Activated T-helper 1 cell treated with Interleukin-2 at 50 U/mL for 16 hours (primary cell): ENCODE data around the gene IGFBP5.
A peak's percentile ranks its signal among the peaks of the same experiment; 100 is the strongest.

Experiments used
- DNase-seq: peaks from one replicate; pipeline ENCODE4 v3.0.0-alpha.2; 2020; ENCODE audit warnings: low read depth

Gene IGFBP5

DNA sequence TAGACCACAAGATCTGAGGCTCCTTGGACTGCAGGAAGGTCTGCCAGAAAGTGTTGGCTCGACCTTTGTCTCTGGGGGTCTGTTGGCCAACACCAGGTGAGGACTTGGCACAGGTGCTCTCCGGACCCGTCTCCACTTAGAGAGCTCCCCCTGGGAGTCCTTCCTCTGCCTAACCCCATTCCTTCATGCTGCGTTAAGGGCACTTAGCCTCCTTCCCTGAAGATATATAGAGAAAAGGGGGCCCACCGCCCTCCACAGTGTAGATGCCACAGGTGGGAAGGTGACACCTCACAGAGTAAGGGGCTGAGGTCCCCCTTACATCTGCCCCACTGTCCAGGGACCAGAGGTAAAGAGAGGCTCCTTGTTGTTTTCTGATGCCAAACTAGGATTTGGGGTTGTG, 8.2 kb downstream of the IGFBP5 start:
- DNase-seq, result no peak

DNA sequence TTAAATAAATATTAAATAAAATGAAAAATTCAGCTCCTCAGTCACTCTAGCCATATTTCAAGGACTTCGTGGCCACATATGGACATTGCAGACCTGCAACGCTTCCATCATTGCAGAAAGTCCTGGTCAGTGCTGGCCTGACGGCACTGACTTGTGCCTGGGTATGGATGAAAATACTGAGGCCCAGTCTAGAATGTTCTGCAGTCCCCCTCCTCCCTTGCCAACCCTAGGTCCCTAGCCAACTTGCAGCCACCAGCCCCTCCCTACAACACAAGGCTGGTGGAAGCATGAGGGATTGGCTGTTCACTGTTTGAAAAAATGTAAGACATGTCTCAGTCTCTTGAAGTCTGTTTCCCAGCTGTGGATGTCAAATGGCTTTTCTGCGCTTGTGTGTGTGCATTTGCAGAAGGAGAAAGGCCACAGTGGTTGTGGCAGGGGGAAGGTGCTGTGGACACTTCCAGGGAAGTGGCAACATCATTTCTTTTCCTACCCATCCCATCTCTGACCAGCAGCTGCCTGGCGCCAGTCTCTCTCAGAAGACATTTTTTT, 9.9 kb downstream of the IGFBP5 start:
- DNase-seq, result no peak

DNA sequence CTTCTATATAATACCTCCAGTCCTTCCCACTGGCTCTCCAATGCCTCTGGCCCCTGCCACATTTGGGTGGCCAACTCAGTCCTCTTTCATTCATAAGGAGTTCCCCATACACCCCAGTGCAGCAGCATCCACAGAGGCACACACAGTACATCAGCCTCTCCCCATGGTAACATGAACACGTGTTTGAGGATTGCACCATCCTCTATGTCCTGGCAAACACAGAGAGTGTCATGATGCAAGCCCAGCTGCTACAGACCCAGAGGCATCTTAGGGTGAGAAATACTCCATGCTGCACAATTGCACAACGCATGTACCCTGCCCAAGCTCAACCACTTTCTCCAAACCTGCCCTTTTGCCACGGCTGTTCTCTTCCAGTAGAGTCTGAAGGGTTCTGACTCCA, 11.5 kb downstream of the IGFBP5 start:
- no peak for DNase-seq

DNA sequence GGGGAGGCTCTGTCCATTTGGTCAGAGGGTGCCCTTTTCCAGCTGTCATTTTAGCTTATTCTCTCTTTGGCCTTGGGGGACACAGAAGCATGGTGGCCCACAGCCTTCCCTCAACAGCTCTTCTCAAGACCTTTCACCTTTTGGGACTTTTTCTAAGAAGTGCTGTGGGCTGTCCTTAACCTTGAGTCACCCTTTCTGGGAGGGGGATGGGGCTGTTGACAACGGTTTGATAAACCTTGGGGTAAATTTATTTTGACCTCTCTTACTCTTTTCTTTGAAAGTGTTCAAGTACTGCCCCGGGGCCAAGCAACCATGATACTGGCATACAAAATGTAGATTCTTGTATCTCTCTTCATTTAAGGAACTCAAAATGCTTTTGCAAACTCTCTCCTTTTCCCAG, 13.7 kb downstream of the IGFBP5 start:
- no peak for DNase-seq

DNA sequence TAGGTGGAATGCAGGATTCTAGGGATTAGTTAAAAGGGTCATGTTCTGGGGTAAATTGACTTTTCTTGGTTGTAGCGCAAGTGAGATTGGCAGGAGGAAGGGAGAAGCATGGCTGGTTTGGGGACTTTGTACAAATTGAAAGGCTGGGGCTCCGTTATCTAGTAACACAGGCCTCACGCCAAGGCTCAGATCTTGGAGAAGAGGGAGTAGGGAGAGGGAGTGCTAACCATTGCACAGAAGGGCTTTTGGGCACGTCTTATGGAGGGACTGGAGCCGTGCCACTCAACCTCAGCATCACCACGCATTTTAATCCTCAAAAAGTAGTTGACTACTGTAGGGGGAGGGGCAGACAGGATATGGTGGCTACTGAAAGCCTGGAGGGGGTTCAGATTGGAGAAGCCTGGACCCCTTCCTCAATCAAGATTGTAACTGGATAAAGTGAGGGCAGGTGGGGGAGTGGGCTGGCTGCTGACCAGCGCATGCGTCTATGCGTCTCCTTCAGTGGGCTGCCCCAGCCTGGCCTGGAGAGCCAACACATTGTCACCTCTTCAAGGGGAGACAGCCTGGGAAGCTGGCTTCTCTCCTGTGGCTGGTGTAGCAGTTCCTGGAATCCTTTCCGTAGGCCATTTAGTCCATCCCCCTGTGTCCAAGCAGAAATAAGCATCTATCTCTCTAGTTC, 14.3 kb downstream of the IGFBP5 start:
- DNase-seq, result no peak

DNA sequence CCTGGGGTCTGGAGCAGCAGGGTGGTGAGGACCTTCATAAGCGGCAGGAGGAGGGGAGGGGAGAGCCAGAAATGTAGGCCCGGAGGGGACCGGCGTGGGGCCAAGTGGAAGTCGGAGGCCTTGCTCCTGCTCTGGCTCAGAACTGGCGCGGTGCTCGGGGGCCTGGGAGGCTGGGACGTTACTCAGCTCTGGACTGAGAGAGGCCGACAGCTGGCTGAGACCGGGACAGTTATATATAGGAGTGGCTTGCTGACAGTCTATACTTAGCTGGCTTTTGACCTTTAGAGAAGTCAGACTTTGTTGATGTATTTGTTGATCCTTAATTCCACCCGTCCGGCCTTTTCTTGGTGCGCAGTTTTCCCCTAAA, 15.7 kb downstream of the IGFBP5 start:
- DNase-seq, result no peak

DNA sequence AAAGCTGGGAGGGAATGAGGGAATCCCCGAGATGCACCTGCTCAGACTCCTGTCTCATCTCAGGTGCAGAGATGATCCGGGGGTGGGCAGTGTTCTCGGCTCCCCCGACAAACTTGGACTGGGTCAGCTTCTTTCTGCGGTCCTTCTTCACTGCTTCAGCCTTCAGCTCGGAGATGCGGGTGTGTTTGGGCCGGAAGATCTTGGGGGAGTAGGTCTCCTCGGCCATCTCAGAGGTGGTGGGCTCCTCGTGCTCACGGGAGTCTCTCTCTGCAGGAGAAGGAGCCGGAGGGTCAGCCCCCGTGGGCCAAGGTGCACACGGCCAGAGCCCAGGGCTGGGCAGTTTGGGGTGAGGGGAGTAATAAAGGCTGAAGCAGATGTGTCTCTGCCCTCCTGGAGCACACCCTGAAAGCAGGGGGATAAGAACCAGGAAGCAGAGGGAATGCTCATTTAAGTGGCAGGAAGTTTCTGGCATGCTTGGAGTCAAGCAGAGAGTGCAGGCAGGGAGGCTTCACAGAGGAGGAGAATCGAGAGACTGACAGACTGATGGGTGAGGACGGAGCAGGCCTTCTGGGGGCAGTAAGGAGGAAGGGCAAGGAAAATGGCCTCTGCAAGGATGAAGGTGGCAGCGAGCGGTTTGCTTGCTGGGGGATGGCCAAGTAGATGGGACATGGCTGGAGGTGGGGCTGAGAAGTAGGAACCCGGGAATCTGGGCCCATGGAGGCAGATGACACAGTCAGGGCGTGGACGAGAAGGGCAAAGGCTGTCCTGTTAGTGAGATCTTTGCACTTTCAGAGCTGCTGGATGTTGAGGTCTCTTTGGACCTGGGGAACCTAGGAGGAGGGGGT, 16.3 kb downstream of the IGFBP5 start:
- no peak for DNase-seq

DNA sequence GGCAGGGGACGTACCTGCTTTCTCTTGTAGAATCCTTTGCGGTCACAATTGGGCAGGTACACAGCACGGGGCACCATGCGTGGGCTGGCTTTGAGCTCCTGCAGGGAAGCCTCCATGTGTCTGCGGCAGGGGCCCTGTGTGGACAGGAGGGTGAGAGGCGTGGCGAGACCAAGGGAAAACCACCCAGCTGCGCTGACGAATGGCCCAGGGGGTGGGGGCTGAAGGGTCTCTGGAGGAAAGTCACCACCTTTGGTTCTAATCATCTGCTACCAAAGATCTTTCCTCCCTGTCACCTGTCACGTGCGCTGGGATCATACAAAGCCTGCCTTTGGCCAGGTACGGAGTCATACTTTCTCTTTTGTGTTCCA, 17.3 kb downstream of the IGFBP5 start:
- DNase-seq, result no peak

DNA sequence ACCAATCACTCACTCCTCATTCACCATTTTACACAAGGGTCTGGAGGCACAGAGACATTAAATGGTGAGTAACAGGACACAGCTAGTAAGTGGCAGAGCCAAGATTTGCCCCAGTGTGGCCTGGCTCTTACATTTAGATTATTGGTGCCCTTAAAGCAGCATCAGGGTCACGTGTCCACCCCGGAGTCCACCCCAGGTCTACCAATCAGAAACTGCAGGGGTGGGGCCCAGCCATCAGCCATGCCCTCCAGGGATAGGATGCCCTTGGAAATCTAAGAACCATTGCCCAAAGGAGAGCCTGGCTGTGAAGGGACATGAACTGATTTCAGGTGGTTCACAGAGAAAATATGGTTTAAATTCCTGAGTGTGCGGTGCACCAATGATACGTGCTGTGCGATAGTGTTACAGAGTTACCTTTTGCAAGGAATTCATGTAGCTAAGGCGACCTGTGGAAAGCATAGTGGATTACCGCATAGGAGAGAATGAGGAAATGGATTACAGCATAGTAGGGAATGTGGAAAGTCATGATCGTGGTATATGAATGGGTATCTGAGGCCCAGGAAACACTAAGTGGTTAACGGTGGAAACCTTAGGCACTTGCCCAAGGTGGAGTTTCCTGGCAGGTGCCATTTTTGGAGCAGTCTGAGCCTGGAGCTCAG, 17.8 kb downstream of the IGFBP5 start:
- DNase-seq, result no peak

DNA sequence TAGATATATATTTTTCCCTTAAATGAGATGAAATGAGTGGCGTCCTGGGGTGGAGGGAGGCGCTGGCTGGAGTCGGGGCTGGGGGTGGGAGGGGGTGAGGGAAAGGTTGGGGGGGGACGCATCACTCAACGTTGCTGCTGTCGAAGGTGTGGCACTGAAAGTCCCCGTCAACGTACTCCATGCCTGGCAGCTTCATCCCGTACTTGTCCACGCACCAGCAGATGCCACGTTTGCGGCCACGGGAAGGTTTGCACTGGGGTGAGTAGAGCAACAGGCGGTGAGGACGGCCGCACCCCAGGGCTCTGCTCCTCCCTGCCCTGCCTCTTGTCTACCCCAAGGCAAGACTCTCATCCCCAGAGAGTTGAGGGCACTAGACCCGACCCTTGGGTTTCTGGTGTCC, 18.7 kb downstream of the IGFBP5 start:
- DNase-seq, result no peak

DNA sequence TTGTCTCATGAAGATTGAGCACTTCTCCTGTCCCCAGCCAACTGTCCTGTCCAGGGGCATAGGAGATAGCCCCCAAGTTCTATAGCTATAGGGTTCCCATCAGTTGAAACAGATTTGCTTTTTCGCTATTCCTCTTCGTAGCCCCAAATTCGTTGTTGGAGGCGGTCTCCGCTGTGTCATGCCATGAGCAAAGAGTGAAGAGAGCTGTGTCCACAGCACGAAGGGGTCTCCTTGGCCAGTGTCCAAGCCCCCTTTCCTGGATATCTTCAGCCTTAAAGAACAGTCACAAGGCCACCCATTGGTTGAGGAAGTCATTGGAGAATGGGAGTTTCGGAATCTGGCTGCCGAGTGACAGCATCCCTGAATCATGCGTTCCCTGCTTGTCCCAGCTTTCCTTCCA, 21.0 kb downstream of the IGFBP5 start:
- no peak for DNase-seq

DNA sequence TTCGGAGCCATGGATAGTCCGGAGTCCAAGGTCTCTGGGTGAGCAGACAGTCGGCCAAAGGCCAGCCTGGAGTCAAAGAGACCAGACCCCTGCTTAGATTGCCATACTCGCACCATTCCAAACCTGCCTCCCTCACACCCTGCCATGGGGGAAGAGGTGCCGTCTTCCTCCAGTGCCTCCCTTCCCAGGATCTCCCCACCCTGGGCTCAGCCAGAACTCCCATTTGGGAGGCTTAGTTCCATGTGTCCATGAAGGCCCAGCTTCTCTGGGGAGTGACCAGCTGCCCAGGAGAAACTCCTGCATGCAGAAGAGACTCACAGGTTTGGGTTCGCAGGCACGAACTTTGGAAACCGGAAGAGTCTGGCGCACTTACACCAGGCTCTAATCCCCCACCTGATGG, 21.7 kb downstream of the IGFBP5 start:
- DNase-seq, result no peak

DNA sequence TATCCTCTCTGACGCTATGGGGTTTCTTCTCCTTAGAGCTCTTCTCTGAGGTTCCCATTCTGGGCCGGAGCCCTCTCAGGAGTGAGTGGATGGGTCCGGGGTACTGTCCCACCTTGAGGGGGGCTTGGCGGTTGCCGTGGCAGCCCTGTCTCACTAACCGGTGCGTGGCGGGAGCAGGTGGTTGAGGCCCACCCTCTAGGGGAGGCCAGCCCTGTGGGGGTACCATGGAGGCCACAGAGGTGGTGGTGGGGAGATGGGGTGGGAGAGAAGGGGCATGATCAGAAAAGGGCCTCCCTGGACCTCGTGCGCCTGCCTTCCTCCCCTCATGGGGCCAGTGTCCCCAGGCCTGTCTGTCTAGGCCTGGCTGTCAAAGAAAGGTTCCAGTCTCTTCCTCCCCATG, 22.3 kb downstream of the IGFBP5 start:
- DNase-seq, result no peak

DNA sequence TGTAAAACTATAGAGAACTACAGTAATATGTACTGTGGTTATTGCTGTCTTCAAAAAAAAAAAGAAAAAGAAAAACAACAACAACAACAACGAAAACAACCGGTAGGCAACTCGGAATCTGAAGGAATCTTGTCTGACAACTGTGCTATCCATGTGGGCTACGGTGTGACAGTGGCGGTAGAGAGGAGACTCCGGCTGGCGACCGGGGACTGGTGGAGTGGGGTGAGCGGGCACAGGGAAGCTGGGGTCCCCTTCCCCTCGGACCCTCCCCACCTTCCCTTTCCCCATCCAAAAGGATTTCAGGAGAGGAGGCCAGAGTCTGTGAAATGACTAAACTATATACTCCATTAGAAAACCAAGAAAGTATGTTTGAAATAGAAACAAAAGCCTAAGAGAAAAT, 22.9 kb downstream of the IGFBP5 start:
- no peak for DNase-seq

DNA sequence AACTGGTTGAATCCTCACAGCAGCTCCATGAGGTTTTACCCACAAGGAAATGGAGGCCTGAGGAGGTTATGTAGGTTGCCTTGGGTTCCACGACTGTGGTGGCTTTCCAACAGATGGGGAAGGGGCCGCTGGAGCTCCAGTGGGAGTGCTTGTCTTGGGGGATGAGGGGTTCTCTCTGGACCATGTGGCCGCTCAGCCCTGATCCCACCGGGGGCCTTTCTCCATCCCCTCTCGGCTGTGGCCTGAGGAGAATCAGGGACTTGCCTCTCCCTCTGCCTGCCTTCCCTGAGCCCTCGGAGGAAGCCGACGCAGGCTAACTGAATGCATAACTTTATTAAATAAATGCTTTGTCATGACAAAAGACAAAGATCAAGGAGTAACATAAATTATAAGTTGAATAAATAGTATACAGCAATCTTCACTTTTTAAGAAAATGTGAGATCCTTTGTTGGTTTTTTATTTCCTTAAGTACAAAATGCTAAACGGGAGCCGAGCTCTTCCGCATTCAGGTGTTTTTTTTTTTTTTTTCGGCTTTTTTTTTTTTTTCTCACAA, 23.5 kb downstream of the IGFBP5 start:
- DNase-seq, result no peak

DNA sequence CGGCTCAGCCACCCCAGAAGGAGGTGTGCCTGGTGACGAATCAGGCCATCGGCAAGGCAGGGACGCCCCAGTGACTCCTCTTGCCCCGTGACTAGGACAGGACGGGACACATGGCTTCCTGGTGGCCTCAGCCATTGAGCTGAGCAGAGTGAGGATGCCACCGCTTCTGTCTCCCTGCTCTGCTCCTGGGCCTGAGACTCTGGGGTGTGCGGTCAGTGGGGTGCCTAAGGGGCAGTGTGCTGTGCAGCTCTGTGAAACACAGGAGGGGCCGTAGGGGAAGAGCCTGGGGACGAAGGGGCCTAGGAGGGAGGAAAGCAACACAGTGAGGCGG, 24.3 kb downstream of the IGFBP5 start:
- no peak for DNase-seq

DNA sequence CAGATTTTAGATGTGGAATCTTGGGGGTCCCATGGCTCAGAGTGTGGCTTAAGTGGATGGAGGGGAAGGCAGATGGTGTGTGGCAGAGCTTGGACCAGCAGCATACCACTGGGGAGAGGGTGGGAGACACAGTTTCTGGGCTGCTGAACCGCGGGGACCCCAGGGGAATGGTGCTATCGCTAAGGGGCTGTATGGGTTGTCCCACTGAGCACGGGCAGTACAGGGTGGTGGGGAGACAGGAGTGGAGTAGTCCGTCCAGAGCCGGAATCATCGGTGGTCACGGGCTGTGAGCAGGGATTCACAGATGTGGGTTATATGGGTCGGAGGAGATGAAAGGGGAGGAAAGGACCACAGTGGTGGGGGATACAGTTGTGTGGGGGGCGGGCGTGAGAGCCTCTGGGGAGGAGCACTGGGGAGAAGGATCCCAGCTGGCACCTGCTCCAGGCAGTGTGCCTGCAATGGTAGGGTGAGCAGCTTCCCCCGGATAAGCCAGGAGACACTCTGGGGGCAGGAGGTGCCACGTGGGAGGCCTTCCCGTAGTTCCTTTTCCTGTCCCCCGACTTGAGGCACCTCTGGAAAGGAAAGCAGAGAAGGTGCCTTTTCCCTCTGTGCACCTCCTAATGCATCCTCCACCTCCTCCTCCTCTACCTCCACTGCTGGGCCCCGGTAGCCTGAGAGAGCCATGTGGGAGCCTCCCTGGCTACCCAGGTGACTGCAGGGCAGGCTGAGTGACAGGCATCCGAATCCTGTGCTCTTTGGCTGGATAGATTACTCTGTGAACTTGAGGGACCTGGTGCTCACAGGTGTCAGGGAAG, 24.9 kb downstream of the IGFBP5 start:
- no peak for DNase-seq

DNA sequence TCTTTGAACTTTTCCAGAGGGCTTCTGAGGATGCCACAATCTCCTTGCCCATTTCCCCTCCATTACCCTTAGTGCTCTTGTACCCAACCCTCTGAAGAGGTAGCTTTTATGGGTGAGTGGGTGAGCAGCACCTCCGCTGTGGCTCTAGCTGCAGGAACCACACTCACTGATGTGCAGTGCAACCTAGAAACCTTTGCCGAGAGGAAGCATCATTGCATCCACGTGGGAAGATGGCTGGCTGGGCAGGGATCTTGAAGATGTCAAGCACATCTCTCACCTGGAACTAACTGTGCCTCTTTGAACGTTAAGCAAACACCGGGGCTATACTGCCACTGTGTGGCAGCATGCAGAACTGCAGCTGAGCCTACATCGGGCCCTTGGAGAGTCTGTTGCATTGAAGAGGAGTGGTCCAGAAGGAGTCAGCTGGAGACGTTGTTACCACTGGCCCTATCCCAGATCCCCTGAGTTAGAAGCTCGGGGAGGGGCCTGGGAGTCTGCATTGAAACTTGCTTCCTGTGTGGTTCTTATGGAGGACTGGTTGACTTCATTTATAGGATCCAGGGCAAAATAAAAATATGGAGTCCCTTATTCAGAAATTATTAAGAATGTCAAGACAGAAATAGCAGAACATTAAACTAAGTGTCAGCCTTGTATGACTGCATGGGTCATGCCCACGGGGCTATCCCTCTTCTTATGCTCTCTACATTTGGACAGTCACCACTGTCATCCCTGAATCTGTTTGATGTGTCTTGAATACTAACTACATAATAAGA, 28.7 kb downstream of the IGFBP5 start:
- DNase-seq, result peak; percentile 39

DNA sequence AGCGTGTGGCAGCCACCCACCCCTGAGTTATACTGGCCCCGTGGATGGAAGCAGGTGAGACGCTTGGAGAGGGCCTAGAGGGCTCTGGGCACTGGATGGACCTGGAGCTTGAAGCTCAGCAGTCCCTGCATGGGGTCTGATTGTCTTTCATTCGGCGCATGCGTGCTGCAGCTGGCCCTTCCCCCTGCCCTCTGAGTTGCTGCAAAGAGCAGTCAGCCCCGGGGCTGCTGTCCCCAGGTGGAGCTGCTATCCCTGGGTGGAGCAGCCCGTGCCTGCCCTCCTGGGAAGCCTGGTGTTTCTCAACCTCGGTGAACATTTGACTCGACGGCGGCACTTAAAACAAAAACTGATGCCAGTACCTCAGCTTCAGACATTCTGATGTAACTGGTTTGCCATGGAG, 29.6 kb downstream of the IGFBP5 start:
- DNase-seq, result no peak

DNA sequence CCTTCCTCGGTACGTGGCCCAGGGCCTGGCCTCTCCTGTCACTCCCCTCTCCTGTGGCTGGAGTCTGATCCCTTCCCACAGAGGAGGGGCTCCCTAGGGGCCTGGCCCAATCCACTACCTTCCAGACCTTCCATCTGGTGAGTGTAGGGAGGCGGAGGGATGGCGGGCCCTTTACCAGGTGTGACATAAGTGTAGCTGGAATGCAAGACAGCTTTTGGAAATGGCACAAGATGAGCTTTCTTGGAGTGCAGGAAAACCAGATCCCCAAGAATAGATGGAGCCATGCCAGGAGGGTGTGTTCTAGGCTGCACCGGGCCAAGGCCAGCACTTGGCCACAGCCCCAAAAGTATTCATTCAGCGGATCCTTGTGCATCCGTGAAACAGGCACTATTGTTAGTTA, 30.1 kb downstream of the IGFBP5 start:
- no peak for DNase-seq

DNA sequence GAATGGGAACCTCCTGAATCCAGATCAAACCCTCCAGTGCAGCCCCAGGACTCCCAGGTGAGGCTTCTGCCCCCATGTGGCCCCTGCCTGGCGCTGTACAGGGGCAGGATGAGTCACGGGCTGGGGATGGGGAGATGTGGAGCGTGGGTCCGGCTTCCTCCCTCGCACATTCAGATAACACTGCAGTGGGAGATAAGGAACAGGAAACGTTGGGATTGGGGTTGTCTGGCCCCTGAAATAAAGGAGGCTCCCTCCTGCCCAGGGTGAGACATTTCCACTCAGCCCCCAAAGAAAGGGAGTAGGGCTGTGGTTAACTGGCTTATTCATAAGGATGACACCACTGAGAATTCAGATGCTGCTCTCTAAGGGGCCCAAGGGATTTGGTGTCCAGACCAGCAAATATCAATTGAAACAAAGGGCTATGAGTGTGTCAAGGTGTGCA, 30.7 kb downstream of the IGFBP5 start:
- no peak for DNase-seq
